HEK293T (cell line): ENCODE results near the gene GPR153.
"Not testable (repeated sequence)": the region's sequence is repeated elsewhere in the genome, so short reads cannot be mapped to it uniquely, and the experiment has no call there.

ENCODE experiments used
- CTCF ChIA-PET: fragments of 350-600 bp; formaldehyde crosslinking; extraction: SDS; loops from one replicate; lab custom pipeline; 2021; ENCODE audit warnings: antibody characterized with exemption, inconsistent platforms; lab: Yijun Ruan, JAX
- POLR2A ChIA-PET: fragments of 350-600 bp; formaldehyde crosslinking; extraction: SDS; loops from one replicate; lab custom pipeline; 2020; ENCODE audit warnings: antibody characterized with exemption, inconsistent platforms; lab: Yijun Ruan, JAX
- DNase-seq: peaks from one replicate; pipeline ENCODE4 v3.0.0; 2012; ENCODE audit warnings: mixed read lengths; ENCODE audit errors: extremely low spot score
- ARNT ChIP-seq: fragments of 450-650 bp; IDR thresholded peaks from 2 replicates; pipeline ENCODE4 v1.6.1; 2017; ENCODE audit warnings: mild to moderate bottlenecking
- BHLHE40 ChIP-seq: fragments of 450-650 bp; IDR thresholded peaks from 2 replicates; pipeline ENCODE4 v1.6.1; 2016; ENCODE audit warnings: mild to moderate bottlenecking, moderate library complexity, borderline replicate concordance
- CTBP1 ChIP-seq: fragments of 450-650 bp; IDR thresholded peaks from 2 replicates; pipeline ENCODE4 v1.6.1; 2016; ENCODE audit warnings: borderline replicate concordance
- ELF4 ChIP-seq: fragments of 450-650 bp; IDR thresholded peaks from 2 replicates; pipeline ENCODE4 v1.6.1; 2017; ENCODE audit warnings: antibody characterized with exemption
- FOXA1 ChIP-seq: fragments of 450-650 bp; IDR thresholded peaks from 2 replicates; pipeline ENCODE4 v1.6.1; 2016; ENCODE audit warnings: mild to moderate bottlenecking
- FOXK2 ChIP-seq: fragments of 450-650 bp; IDR thresholded peaks from 2 replicates; pipeline ENCODE4 v1.6.1; 2016; ENCODE audit warnings: mild to moderate bottlenecking
- FOXM1 ChIP-seq: fragments of 450-650 bp; IDR thresholded peaks from 2 replicates; pipeline ENCODE4 v1.6.1; 2017; ENCODE audit warnings: mild to moderate bottlenecking, borderline replicate concordance
- HDGF ChIP-seq: fragments of 450-650 bp; IDR thresholded peaks from 2 replicates; pipeline ENCODE4 v1.6.1; 2017; ENCODE audit warnings: antibody characterized with exemption, borderline replicate concordance
- L3MBTL2 ChIP-seq: fragments of 450-650 bp; conservative IDR thresholded peaks from 2 replicates; pipeline ENCODE4 v1.6.1; 2016; ENCODE audit warnings: mild to moderate bottlenecking
- LEF1 ChIP-seq: fragments of 450-650 bp; IDR thresholded peaks from 2 replicates; pipeline ENCODE4 v1.6.1; 2017; ENCODE audit warnings: mild to moderate bottlenecking, borderline replicate concordance
- NFRKB ChIP-seq: fragments of 450-650 bp; IDR thresholded peaks from 2 replicates; pipeline ENCODE4 v1.6.1; 2016; ENCODE audit warnings: mild to moderate bottlenecking, moderate library complexity
- PKNOX1 ChIP-seq: fragments of 450-650 bp; IDR thresholded peaks from 2 replicates; pipeline ENCODE4 v1.6.1; 2016
- SP1 ChIP-seq: fragments of 450-650 bp; IDR thresholded peaks from 2 replicates; pipeline ENCODE4 v1.6.1; 2017
- SUZ12 ChIP-seq: fragments of 450-650 bp; IDR thresholded peaks from 2 replicates; pipeline ENCODE4 v1.6.1; 2016; ENCODE audit warnings: mild to moderate bottlenecking
- TARDBP ChIP-seq: fragments of 450-650 bp; IDR thresholded peaks from 2 replicates; pipeline ENCODE4 v1.6.1; 2016
- ZNF384 ChIP-seq: fragments of 450-650 bp; IDR thresholded peaks from 2 replicates; pipeline ENCODE4 v1.6.1; 2016

GPR153 gene

GRCh38 chr1:6260961-6261614 is at the start of gene GPR153:
Gene GPR153, minus strand, starts transcription at chr1:6261098. Its CDS starts 6,193 bp downstream, at chr1:6254905.
- DNase-seq = peak; percentile 71
- CTCF ChIA-PET = no interaction called here
- POLR2A ChIA-PET = no interaction called here
- TF ChIP-seq NFRKB = no peak
- TF ChIP-seq L3MBTL2 = no peak
- TF ChIP-seq ELF4 = no peak
- no peak for TF ChIP-seq HDGF
- TF ChIP-seq BHLHE40 = no peak
- TF ChIP-seq LEF1 = no peak

GRCh38 chr1:6310116-6310848 is 49.4 kb upstream of the GPR153 start:
- TF ChIP-seq FOXK2 (no peak), FOXA1 (no peak), PKNOX1 (no peak), ELF4 (no peak), BHLHE40 (no peak)
- CTCF ChIA-PET = no interaction called here
- no peak for DNase-seq
- POLR2A ChIA-PET = interaction anchor here (0.7 kb wide), 1 partner anchor 418 kb away, joined by 3 read pairs; no protein-coding TSS in a partner anchor

GRCh38 chr1:6309564-6309963 is 48.7 kb upstream of the GPR153 start:
- DNase-seq = no peak
- ChIA-PET POLR2A (interaction anchor here (0.7 kb wide), 1 partner anchor 418 kb away, joined by 3 read pairs; no protein-coding TSS in a partner anchor), CTCF (no interaction called here)
- TF ChIP-seq ARNT (no peak), FOXK2 (no peak), SP1 (no peak), LEF1 (no peak), HDGF (no peak), SUZ12 (no peak), NFRKB (no peak), ZNF384 (no peak), L3MBTL2 (no peak), CTBP1 (no peak), BHLHE40 (no peak), FOXM1 (no peak), PKNOX1 (no peak), FOXA1 (no peak), TARDBP (no peak), ELF4 (no peak)

GRCh38 chr1:6308449-6308848 is 47.6 kb upstream of the GPR153 start:
- CTCF ChIA-PET = no interaction called here
- POLR2A ChIA-PET = no interaction called here
- DNase-seq = no peak
- TF ChIP-seq SUZ12 = no peak
- no peak for TF ChIP-seq FOXA1
- TF ChIP-seq SP1 = no peak
- TF ChIP-seq L3MBTL2 = no peak
- TF ChIP-seq ARNT = no peak
- no peak for TF ChIP-seq PKNOX1
- no peak for TF ChIP-seq ELF4
- no peak for TF ChIP-seq FOXK2
- no peak for TF ChIP-seq TARDBP
- no peak for TF ChIP-seq LEF1
- TF ChIP-seq HDGF = no peak
- no peak for TF ChIP-seq ZNF384
- TF ChIP-seq CTBP1 = no peak
- no peak for TF ChIP-seq NFRKB
- TF ChIP-seq FOXM1 = no peak
- TF ChIP-seq BHLHE40 = no peak

GRCh38 chr1:6307682-6308081 is 46.8 kb upstream of the GPR153 start:
- POLR2A ChIA-PET, DNase-seq: not testable (repeated sequence)

GRCh38 chr1:6307099-6307498 is 46.2 kb upstream of the GPR153 start:
- POLR2A ChIA-PET = no interaction called here
- TF ChIP-seq PKNOX1 = no peak
- TF ChIP-seq SP1 = no peak
- no peak for TF ChIP-seq CTBP1
- no peak for TF ChIP-seq L3MBTL2
- no peak for TF ChIP-seq FOXM1
- no peak for TF ChIP-seq ARNT
- no peak for TF ChIP-seq NFRKB
- TF ChIP-seq LEF1 = no peak
- TF ChIP-seq FOXK2 = no peak
- no peak for TF ChIP-seq HDGF
- TF ChIP-seq ELF4 = no peak
- TF ChIP-seq ZNF384 = no peak
- no peak for TF ChIP-seq BHLHE40
- TF ChIP-seq SUZ12 = no peak
- TF ChIP-seq FOXA1 = no peak
- TF ChIP-seq TARDBP = no peak
- no peak for DNase-seq
- CTCF ChIA-PET = no interaction called here

More at GRCh38 chr1:6307682-6308081, 46.8 kb upstream of the GPR153 start:
- CTCF ChIA-PET = not testable (repeated sequence)
